Sigmoid colon (tissue), 4 donors: ENCODE measurements around the gene RBM34.

Source experiments
- POLR2A ChIP-seq, 2 donors: fragments of 450-650 bp; IDR thresholded peaks; one replicate each; pipeline ENCODE4 v1.6.1; 2016; ENCODE audit warnings: antibody characterized with exemption in 2 of 2, mild to moderate bottlenecking in 2 of 2, moderate library complexity in 2 of 2
- POLR2AphosphoS5 ChIP-seq, 4 donors: sonication (generic); formaldehyde crosslinking; IDR thresholded peaks; one replicate each; pipeline ENCODE4 v1.6.1; 2017; ENCODE audit warnings: antibody characterized with exemption in 4 of 4
- TF ChIP-seq, protein P1 (sequence below), 4 experiments: fragments of 450-650 bp in 3 of 4; fragments of 200-600 bp in 1 of 4; IDR thresholded peaks; one replicate each; pipeline ENCODE4 v1.5.1; 2016 to 2019; ENCODE audit warnings: antibody characterized with exemption in 4 of 4, mild to moderate bottlenecking in 3 of 4, moderate library complexity in 2 of 4

DNA sequence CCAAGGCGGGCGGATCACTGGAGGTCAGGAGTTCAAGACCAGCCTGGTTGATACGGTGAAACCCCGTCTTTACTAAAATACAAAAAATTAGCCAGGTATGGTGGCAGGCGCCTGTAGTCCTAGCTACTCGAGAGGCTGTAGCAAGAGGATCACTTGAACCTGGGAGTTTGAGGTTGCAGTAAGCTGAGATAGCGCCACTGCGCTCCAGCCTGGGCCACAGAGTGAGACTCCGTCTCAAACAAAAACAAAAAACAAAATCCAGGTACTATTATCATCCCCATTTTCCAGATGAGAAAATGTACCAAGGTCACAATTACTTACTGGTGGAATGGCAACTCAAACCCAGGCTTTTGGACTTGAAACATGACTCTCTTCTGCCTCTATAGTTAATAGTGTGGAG is 36.9 kb downstream of the RBM34 start:
- TF ChIP-seq, protein P1, sequence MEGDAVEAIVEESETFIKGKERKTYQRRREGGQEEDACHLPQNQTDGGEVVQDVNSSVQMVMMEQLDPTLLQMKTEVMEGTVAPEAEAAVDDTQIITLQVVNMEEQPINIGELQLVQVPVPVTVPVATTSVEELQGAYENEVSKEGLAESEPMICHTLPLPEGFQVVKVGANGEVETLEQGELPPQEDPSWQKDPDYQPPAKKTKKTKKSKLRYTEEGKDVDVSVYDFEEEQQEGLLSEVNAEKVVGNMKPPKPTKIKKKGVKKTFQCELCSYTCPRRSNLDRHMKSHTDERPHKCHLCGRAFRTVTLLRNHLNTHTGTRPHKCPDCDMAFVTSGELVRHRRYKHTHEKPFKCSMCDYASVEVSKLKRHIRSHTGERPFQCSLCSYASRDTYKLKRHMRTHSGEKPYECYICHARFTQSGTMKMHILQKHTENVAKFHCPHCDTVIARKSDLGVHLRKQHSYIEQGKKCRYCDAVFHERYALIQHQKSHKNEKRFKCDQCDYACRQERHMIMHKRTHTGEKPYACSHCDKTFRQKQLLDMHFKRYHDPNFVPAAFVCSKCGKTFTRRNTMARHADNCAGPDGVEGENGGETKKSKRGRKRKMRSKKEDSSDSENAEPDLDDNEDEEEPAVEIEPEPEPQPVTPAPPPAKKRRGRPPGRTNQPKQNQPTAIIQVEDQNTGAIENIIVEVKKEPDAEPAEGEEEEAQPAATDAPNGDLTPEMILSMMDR (IDR thresholded peaks at IDR 0.05): no peak
- TF ChIP-seq POLR2A (IDR thresholded peaks at IDR 0.05): no peak
- TF ChIP-seq POLR2AphosphoS5 (IDR thresholded peaks at IDR 0.05): no peak
